ENCODE measurements around the gene TBC1D13.

- TF ChIP-seq CTCF (conservative IDR thresholded peaks at IDR 0.05; ENCODE audit: low read length) (no peak), EZH2phosphoT487 (IDR thresholded peaks at IDR 0.05; ENCODE audit: borderline replicate concordance) (no peak)
Observed at GRCh38 chr9:128782669-128783068, 4.4 kb upstream of the TBC1D13 start.
